Central memory CD4-positive, alpha-beta T cell (primary cell): Measurements from ENCODE around the gene PPP1R37.

Experiments used
- DNase-seq: peaks from one replicate; pipeline ENCODE4 v3.0.0; 2022

Gene PPP1R37

DNA sequence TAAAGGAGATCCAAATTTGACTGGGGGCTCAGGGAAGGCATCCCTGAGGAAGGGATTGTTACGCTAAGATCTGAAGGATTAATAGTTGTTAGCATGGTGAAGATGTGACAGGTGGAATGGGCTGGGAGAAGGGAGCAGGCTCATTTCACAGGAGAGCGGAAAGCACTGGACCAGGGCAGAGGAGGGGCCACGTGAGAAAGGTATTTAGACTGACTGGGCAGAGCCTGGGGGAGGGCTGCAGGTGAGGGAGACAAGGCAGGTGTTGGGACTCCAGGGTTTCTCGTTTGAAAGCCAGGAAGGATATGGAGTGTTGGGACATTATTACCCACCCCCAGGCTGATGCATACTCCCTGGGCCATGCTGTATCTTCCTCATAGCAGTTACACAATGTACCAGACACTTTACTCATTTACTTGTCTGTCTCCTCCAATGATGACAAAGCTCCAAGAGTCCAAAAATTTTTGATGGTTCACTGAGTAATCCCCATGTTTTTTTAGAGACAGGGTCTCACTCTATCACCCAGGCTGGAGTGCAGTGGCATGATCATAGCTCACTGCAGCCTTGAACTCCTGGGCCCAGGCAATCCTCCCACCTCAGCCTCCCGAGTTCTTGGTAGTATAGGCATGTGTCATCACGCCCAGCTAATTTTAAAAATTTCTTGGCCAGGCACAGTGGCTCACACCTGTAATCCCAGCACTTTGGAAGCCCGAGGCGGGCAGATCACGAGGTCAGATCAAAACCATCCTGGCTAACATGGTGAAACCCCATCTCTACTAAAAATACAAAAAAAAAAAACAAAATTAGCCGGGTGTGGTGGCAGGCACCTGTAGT, 82.8 kb downstream of the PPP1R37 start:
- DNase-seq = no peak

DNA sequence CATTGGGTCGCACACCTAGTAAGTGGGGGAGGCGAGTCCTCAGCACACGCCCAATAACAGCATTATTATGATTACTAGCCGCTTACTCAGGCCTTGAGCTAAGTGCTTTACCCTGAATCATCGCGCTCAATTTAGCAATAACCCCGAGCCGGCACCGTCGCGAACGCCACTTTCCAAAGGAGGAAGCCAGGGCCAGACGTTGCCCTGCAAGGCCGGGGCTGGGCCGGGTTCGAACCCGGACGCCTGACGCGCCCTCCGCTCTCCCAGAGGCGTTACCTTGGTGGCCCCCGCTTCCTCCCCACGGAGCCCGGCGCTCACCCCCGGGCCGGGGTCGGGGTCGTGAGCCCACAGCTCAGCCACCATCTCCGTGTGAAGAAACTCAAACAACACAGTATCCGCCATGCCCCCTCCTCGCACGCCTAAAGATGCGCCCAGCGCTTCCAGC, 84.9 kb downstream of the PPP1R37 start, which contains the start of gene TRAPPC6A:
Gene TRAPPC6A (minus strand): TSS at position 421 of the 445 bp plus-strand sequence. CDS start 19 bp downstream, at position 402.
- no peak for DNase-seq

DNA sequence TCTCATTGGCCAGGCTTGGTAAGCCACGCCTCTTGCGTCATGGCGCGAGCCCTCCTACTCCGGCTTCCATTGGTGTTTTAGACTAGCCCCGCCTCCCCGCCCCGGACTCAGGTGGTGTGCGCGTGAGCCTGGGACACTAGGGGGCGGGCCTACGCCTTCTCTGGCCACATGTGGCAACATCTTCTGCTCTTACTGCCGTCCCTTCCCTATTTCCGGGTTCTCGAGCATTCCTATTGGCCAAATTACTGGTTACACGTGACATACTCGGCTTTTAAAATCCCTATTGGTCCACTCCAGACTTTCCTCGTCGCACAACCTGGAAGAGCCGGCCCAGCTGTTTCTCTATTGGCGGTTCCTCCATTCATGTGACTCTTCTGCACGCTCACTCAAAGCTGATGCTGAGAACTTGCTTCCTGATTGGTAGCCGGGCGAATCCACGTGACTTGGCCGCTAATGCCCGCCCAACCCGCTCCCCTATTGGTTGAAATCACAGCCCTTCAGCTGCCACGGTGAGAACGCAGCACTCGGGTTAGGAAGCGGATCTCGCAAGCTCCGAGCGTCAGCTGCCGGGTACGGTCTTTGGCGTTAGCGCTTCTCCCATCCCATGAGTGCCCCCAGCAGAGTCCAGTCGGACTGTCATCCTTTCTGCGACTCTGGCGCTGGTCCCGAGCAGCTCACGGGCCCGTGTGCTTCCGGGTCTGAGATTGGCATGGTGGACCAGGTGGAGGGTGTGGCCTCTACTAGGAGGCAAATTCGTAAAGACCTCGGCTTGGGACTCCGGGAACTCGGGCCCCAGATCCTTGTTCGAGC, 85.5 kb downstream of the PPP1R37 start, which contains the start of gene BLOC1S3:
Gene BLOC1S3 (plus strand): TSS at position 523 of the 810 bp plus-strand sequence. CDS start 513 bp downstream, outside the sequence.
- DNase-seq = peak; percentile 100

DNA sequence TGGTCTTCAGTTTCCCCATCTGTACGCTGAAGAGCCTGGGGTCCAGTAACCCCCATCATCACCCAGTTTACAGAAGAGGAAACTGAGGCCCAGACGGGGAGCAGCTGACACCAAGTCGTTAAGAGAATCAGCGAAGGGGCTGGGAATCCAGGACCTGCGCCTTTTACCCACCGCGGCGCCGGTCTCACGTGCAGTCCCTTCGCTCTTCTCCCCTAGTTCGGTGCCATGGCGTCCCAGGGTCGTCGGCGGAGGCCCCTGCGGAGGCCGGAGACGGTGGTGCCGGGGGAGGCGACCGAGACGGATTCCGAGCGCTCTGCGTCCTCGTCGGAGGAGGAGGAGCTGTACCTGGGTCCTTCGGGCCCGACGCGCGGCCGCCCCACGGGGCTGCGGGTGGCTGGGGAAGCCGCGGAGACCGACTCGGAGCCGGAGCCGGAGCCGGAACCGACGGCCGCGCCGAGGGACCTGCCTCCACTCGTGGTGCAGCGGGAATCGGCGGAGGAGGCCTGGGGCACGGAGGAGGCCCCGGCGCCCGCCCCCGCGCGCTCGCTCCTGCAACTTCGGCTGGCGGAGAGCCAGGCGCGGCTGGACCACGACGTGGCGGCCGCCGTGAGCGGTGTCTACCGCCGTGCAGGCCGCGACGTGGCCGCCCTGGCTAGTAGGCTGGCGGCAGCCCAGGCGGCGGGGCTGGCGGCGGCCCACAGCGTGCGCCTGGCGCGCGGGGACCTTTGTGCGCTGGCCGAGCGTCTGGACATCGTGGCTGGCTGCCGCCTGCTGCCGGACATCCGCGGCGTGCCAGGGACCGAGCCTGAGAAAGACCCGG, 86.3 kb downstream of the PPP1R37 start:
- DNase-seq = peak; percentile 42

DNA sequence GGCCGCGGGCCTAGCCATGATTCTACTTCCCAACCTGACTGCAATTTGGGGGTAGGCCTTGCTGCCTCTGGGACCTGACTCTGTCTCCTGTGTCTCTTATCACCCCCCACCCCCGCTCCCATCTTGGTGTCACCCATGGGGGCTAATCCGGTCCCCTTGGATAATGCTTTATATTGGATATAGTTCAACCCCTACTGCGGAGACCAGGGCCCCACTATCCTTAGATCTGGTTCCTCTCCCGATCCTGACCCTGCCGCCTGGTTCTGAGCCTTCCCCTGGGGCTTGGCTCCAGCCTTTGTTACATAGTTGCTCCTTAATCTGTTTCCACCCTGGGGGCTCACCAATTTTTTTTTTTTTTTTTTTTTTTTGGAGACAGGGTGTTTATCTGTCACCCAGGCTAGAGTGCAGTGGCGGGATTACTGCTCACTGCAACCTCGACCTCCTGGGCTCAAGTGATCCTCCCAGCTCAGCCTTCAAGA, 87.0 kb downstream of the PPP1R37 start:
- no peak for DNase-seq

DNA sequence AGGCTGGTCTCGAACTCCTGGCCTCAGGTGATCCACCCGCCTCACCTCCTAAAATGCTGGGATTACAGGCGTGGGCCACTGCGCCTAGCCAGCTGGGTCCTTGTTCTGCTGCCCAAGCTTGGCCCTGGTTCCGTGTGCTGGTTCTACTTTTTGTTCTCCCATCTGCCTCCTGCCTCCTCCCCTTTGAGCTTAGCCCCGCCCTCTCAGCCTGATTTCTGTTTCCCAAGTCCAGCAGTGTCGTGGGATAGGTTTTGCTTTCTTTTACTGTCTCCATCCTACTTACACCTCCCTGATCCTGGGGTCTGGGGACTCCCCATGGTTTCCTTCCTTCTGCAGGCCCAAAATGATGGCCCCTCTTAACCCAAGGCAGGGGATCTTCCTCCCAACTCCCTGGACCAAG, 88.0 kb downstream of the PPP1R37 start:
- DNase-seq = no peak

DNA sequence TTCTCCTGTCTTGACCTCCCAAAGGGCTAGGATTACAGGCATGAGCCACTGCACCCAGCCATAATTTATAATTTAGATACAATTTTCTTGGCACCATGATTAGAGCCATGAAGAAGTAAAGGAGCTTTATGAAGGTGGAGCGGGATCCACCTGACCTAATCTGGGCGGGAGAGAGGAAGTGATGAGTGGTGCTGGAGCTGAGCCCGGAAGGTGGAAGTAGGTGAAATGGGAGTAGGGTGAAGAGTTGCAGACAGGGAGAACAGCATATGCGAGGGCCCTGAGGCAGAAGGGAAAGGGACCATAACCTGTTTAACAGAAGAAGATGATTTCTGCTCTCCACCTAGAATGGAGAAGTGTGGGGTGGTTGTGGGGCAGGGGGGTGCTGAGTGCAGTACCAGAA, 89.8 kb downstream of the PPP1R37 start:
- no peak for DNase-seq

DNA sequence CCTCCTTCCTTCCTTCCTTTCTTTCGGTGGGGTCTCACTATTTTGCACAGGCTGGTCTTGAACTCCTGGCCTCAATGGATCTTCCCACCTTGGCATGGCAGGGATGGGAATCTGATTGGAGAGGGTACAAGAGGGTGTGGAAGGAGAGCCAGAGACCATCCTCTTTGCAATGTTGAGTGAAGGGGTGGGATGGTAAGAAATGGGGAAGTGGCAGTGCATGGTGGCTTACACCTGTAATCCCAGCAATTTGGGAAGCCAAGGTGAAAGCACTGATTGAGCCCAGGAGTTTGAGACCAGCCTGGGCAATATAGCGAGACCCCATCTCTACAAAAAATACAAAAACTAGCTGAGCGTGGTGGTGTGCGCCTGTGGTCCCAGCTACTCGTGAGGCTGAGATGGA, 91.1 kb downstream of the PPP1R37 start:
- DNase-seq = no peak

DNA sequence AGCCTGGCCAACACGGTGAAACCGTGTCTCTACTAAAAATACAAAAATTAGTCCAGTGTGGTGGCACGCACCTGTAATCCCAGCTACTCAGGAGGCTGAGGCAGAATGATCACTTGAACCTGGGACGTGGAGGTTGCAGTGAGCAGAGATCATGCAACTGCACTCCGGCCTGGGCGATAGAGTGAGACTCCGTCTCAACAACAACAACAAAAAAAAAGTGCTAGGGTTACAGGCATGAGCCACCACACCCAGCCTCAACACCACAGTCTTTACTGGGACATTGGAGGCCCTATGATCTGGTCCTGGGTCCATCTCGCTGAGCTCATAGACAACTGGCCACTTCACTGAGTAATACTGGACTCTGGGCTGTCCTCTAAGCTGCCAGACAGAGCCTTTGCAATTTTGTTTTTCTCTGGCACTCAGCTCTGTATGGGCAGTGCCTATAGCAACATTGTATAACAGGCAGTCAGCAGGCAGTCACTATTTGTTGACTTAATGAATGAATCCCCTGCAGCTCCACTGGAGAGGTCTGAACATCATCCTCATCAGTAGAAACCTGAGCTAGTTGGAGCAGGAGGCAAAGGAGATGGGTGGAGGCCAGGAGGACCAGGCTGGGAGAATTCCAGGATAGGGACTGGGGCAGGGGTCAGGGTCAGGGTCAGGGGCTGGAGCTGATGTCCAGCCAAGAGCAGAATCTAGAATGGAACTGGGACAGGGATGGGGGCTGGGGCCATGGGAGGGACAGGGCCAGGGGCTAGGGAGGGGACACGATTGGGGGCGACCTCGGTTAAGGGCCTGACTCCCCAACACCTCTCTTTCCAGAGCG, 93.7 kb downstream of the PPP1R37 start:
- DNase-seq = no peak

DNA sequence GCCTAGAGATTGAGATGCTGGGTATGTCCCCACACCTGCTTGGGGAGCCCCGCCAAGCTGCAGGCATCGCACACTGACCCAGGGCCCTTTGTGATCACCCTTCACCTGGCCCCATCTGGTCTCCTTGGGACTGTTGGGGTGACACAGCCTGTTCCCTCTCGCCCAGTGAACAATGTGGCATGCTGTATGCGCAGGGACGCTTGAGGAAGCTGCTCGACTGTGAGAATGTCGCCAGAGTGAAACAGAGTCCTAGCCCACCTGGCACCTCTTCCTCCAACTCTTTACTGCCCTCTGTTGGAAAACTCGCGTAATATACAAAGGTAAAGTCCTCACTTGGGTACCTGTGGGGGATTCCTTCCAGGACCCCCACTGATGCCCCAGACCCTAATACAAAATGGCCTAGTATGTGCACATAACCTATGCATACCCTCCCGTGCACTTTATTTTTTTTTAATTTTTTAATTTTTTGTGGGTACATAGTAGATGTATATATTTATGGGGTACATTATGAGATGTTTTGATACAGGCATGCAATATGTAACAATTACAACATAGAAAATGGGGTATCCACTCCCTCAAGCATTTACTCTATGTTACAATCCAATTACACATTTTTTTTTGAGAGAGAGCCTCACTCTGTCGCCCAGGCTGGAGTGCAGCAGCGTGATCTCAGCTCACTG, 94.6 kb downstream of the PPP1R37 start:
- peak; percentile 47 for DNase-seq

DNA sequence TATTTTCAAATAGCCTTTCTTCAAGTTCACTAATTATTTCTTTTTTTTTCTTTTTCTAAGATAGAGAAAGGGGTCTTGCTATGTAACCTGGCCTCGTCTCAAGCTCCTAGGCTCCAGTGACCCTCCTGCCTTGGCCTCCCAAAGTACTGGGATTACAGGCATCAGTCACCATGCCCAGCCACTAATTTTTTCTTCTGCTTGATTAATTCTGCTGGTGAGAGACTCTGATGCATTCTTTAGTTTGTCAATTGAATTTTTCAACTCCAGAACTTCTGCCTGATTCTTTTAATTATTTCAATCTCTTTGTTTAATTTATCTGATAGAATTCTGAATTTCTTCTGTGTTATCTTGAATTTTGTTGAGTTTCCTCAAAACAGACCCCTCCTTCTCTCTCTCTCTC, 97.0 kb downstream of the PPP1R37 start:
- no peak for DNase-seq

DNA sequence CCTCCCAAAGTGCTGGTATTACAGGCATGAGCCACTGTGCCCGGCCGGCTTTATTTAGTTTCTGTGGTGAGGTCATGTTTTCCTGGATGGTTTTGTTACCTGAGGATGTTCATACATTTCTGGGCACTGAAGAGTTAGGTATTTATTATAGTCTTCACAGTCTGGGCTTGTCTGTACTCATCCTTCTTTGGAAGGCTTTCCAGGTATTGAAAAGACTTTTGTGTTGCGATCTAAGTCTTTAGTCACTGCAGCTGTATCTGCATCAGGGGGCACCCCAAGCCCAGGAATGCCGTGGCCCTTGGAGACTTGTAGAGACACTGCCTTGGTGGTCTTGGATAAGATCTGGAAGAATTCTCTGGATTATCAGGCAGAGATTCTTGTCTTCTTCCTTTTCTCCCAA, 98.4 kb downstream of the PPP1R37 start:
- no peak for DNase-seq

DNA sequence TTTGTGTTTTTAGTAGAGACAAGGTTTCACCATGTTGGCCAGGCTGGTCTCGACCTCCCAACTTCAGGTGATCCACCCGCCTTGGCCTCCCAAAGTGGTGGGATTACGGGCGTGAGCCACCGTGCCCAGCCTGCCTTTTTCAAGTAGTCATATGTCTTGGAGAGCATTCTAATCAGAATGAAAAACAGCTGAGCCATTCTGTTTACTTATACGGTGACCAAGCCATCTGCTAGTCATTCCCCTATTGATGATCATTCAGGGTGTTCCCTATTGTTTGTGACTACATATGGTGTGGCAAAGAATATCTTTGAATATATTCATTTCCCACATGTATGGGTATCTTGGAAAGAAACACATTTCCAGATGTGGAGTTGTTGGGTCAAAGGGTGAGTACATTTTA, 102.8 kb downstream of the PPP1R37 start:
- no peak for DNase-seq
